Endothelial cell of umbilical vein (primary cell): ENCODE results near the gene AGBL4. TPM values are rescaled to one million over a fixed set of nuclear protein-coding genes. Genes with fewer than 3 reads are reported as not detected.

ENCODE experiments used
- BruUV-seq: library from RNA; stranded (reverse); fragments of 400-500 nt; replicated peaks from 2 replicates; lab custom pipeline; 2021; lab: Mats Ljungman, UMichigan
- CTCF ChIA-PET: fragments of 300-600, 350-600 bp; sonication (Branson Sonifier 250); formaldehyde crosslinking; loops from one replicate; lab custom pipeline; 2021; ENCODE audit warnings: antibody characterized with exemption, inconsistent platforms; lab: Charles Lee
- POLR2A ChIA-PET: fragments of 300-600, 350-600 bp; sonication (Branson Sonifier 250); formaldehyde crosslinking; loops from one replicate; lab custom pipeline; 2021; ENCODE audit warnings: antibody characterized with exemption, inconsistent platforms; lab: Charles Lee
- DNase-seq: peaks from one replicate; pipeline ENCODE4 v3.0.0-alpha.2; 2011; ENCODE audit warnings: low read depth, low spot score
- FAIRE-seq: peaks from 2 replicates; lab custom pipeline; 2011; peaks lifted over from hg19 to GRCh38; lab: Jason Lieb, UNC
- H2AFZ ChIP-seq: 2 replicates; pipeline ENCODE4 v1.6.0; 2012; ENCODE audit warnings: low read depth, low read length, control low read depth, inconsistent platforms
- H3K27ac ChIP-seq: 2 replicates; pipeline ENCODE4 v1.5.1; 2011; ENCODE audit warnings: low read depth, mild to moderate bottlenecking, control low read depth, low read length, moderate library complexity; ENCODE audit not compliant: insufficient read depth
- H3K27me3 ChIP-seq, 2 experiments: 2 replicates each; pipeline versions ENCODE4 v1.6.0 to v1.6.1; 2011; ENCODE audit warnings: low read length in 2 of 2, mixed read lengths in 1 of 2; ENCODE audit not compliant: control insufficient read depth in 2 of 2, insufficient read depth in 2 of 2
- H3K36me3 ChIP-seq, 2 experiments: 2 replicates in 1 of 2; 3 replicates in 1 of 2; pipeline ENCODE4 v1.5.1; 2011; ENCODE audit warnings: low read length in 2 of 2, mild to moderate bottlenecking in 1 of 2, moderate library complexity in 1 of 2; ENCODE audit not compliant: control insufficient read depth in 2 of 2, insufficient read depth in 2 of 2; ENCODE audit errors: extremely low read depth in 1 of 2
- H3K4me1 ChIP-seq: 3 replicates; pipeline ENCODE4 v1.5.1; 2011; ENCODE audit warnings: mild to moderate bottlenecking, low read length; ENCODE audit not compliant: control insufficient read depth, insufficient read depth; ENCODE audit errors: extremely low read depth
- H3K4me2 ChIP-seq: 2 replicates; pipeline ENCODE4 v1.6.1; 2011; ENCODE audit warnings: low read length, control low read depth, mixed read lengths; ENCODE audit not compliant: insufficient read depth
- H3K4me3 ChIP-seq, 3 experiments: fragments of 200-600 bp in 1 of 3; sonication (generic), shearing (Covaris generic) in 1 of 3; replicated peaks in 1 of 3; 2 replicates each; pipeline ENCODE4 v1.5.1; 2011 to 2016; ENCODE audit warnings: control low read depth in 3 of 3, low read length in 3 of 3, mild to moderate bottlenecking in 2 of 3, inconsistent platforms in 1 of 3, low read depth in 1 of 3, moderate library complexity in 1 of 3; ENCODE audit not compliant: insufficient read depth in 1 of 3
- H3K79me2 ChIP-seq: 2 replicates; pipeline ENCODE4 v1.6.0; 2012; ENCODE audit warnings: low read length, inconsistent platforms; ENCODE audit not compliant: control insufficient read depth, insufficient read depth
- H3K9ac ChIP-seq: replicated peaks from 2 replicates; pipeline ENCODE3; 2011; ENCODE audit warnings: low read length, control low read depth; ENCODE audit not compliant: insufficient read depth; ENCODE audit errors: extremely low read depth
- H3K9me1 ChIP-seq: replicated peaks from 3 replicates; pipeline ENCODE4 v1.6.0; 2011; ENCODE audit warnings: mild to moderate bottlenecking, low read length; ENCODE audit not compliant: control insufficient read depth, insufficient read depth; ENCODE audit errors: extremely low read depth
- H3K9me3 ChIP-seq: replicated peaks from 2 replicates; pipeline ENCODE4 v1.5.1; 2012; ENCODE audit warnings: low read length, inconsistent platforms; ENCODE audit not compliant: control insufficient read depth, insufficient read depth
- H4K20me1 ChIP-seq: replicated peaks from 2 replicates; pipeline ENCODE3; 2011; ENCODE audit warnings: mild to moderate bottlenecking, low read length; ENCODE audit not compliant: control insufficient read depth, insufficient read depth; ENCODE audit errors: extremely low read depth
- EZH2 ChIP-seq: IDR thresholded peaks from 2 replicates; pipeline ENCODE4 v1.6.1; 2012; ENCODE audit warnings: borderline replicate concordance, low read depth, mild to moderate bottlenecking, moderate library complexity, low read length, inconsistent platforms; ENCODE audit not compliant: severe bottlenecking
- FOS ChIP-seq: IDR thresholded peaks from 2 replicates; pipeline ENCODE4 v1.6.1; 2011; ENCODE audit warnings: mild to moderate bottlenecking, low read length, moderate library complexity, borderline replicate concordance; ENCODE audit not compliant: insufficient read depth
- GATA2 ChIP-seq: IDR thresholded peaks from 2 replicates; pipeline ENCODE4 v1.7.0; 2011; ENCODE audit warnings: low read depth, mild to moderate bottlenecking, moderate library complexity, mixed read lengths, low read length; ENCODE audit not compliant: insufficient read length, insufficient read depth
- JUN ChIP-seq: IDR thresholded peaks from 2 replicates; pipeline ENCODE4 v1.6.1; 2011; ENCODE audit warnings: borderline replicate concordance, low read depth; ENCODE audit not compliant: insufficient read length, insufficient read depth
- MYC ChIP-seq: IDR thresholded peaks from one replicate; pipeline ENCODE4 v1.6.1; 2011; ENCODE audit warnings: mild to moderate bottlenecking, low read depth, low read length
- POLR2A ChIP-seq: IDR thresholded peaks from 2 replicates; pipeline ENCODE4 v1.6.1; 2012; ENCODE audit warnings: low read depth, mild to moderate bottlenecking, control low read depth, low read length
- POLR2AphosphoS5 ChIP-seq: IDR thresholded peaks from 2 replicates; pipeline ENCODE4 v1.6.1; 2012; ENCODE audit warnings: low read depth, mild to moderate bottlenecking, control low read depth, low read length, moderate library complexity; ENCODE audit not compliant: insufficient read depth
- dilution Hi-C: fragments of 300-500 bp; cut with MboI; formaldehyde crosslinking; loops from one replicate; pipeline ENCODE4 v1.15.0; 2019; ENCODE audit warnings: low sequenced_read_pairs; ENCODE audit not compliant: extremely low pct_ligation_motif_present
- intact Hi-C: fragments of 100-400 bp; cut with micrococcal nuclease; formaldehyde crosslinking; loops from one replicate; pipeline ENCODE4 v1.10.0; 2022
- polyA plus RNA-seq, 4 experiments: library from polyadenylated mRNA; depleted of rRNA in 3 of 4; stranded (reverse) in 3 of 4; unstranded in 1 of 4; fragments of >200 nt; gene quantifications; 2 replicates each; pipeline versions ENCODE4 v1.2.1 to v1.2.3, GENCODE V29; 2011 to 2012; ENCODE audit warnings: missing spikeins in 1 of 4
- total RNA-seq: library from RNA; stranded (reverse); gene quantifications from 2 replicates; pipeline ENCODE4 v1.2.3, GENCODE V29; 2021
- TF ChIP-seq, protein P1 (sequence below): IDR thresholded peaks from 2 replicates; pipeline ENCODE4 v1.6.1; 2011; ENCODE audit not compliant: insufficient read depth, insufficient read length
- TF ChIP-seq, protein P2 (sequence below), 2 donors: IDR thresholded peaks; 1 replicate in 1 of 2; 2 replicates in 1 of 2; pipeline ENCODE4 v1.5.1; 2011; ENCODE audit warnings: low read length in 2 of 2, mild to moderate bottlenecking in 2 of 2, moderate library complexity in 2 of 2, control low read depth in 1 of 2, inconsistent platforms in 1 of 2, low read depth in 1 of 2; ENCODE audit not compliant: insufficient read depth in 1 of 2; ENCODE audit errors: extremely low read depth in 1 of 2

Gene AGBL4
- total and polyA plus RNA-seq, 2 donors (not counting 3 experiments of a cell fraction or from before 2014, with no cell fraction given): not detected

DNA sequence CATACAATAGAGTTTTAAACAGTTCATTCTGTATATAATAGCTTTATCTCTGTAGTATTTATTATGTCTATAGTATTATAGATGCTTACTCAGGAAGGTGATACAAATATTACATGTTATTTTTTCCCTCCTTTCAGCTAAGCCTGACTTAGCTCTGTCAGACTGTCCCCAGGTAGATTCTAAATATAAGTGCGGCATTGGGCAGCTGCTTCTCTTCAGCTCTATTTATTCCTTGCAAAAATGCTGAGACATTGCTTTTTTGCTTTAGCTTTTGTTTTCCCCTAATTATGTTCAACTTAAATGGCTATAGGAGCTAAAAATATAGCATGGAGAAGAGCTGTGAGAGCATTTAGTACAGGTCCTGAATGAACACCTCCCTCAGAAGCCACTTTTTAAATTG lies 1043.8 kb downstream of the AGBL4 start:
- Histone ChIP-seq H3K4me3 (no peak overlapping the region), H3K79me2 (no peaks in the 10 kb centered on the region), H3K27ac (no peak overlapping the region), H3K4me2 (no peak overlapping the region), H3K36me3 (no peaks in the 10 kb centered on the region), H3K9me3 (no peaks in the 10 kb centered on the region), H4K20me1 (no peaks in the 10 kb centered on the region), H3K9ac (no peak overlapping the region), H3K4me1 (no peaks in the 10 kb centered on the region), H2AFZ (no peak overlapping the region), H3K9me1 (no peaks in the 10 kb centered on the region), H3K27me3 (no peaks in the 10 kb centered on the region)
- TF ChIP-seq EZH2 (no peak), POLR2A (no peak), POLR2AphosphoS5 (no peak), FOS (no peak), MYC (no peak), GATA2 (no peak), JUN (no peak)
- TF ChIP-seq, protein P1, sequence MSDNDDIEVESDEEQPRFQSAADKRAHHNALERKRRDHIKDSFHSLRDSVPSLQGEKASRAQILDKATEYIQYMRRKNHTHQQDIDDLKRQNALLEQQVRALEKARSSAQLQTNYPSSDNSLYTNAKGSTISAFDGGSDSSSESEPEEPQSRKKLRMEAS: no peak
- TF ChIP-seq, protein P2, sequence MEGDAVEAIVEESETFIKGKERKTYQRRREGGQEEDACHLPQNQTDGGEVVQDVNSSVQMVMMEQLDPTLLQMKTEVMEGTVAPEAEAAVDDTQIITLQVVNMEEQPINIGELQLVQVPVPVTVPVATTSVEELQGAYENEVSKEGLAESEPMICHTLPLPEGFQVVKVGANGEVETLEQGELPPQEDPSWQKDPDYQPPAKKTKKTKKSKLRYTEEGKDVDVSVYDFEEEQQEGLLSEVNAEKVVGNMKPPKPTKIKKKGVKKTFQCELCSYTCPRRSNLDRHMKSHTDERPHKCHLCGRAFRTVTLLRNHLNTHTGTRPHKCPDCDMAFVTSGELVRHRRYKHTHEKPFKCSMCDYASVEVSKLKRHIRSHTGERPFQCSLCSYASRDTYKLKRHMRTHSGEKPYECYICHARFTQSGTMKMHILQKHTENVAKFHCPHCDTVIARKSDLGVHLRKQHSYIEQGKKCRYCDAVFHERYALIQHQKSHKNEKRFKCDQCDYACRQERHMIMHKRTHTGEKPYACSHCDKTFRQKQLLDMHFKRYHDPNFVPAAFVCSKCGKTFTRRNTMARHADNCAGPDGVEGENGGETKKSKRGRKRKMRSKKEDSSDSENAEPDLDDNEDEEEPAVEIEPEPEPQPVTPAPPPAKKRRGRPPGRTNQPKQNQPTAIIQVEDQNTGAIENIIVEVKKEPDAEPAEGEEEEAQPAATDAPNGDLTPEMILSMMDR (IDR thresholded peaks at IDR 0.05; ENCODE audit: extremely low read depth in 1 of 2, insufficient read depth in 1 of 2, low read depth in 1 of 2, low read length in 2 of 2): no peak
- no peak for FAIRE-seq
- no TSS peak for BruUV-seq
- intact Hi-C loops: no loop called here
- dilution Hi-C loops: no loop called here
- ChIA-PET POLR2A (no interaction called here), CTCF (no interaction called here)
- DNase-seq: no peak
